ENCODE results near the gene SNUPN.

GRCh38 chr15:75577401-75578172, 47.9 kb downstream of the SNUPN start:
- TF ChIP-seq CTCF (IDR thresholded peaks at IDR 0.05) = no peak
- TF ChIP-seq POLR2A (IDR thresholded peaks at IDR 0.05) = no peak
